ENCODE measurements around the gene NOC4L.

GRCh38 chr12:132188451-132188901 lies 44.2 kb downstream of the NOC4L start:
- TF ChIP-seq CTCF (IDR thresholded peaks at IDR 0.05; ENCODE audit: low read length), result no peak
- no peak for TF ChIP-seq EZH2 (IDR thresholded peaks at IDR 0.05; ENCODE audit: borderline replicate concordance, low read length)
